IPS-20b (cell line): Measurements from ENCODE around the gene MED13L.

Experiments
- H3K27ac ChIP-seq: one replicate; pipeline ENCODE4 v1.5.1; 2013; ENCODE audit warnings: low read length
- H3K27me3 ChIP-seq: 2 replicates; pipeline ENCODE4 v1.6.1; 2013; ENCODE audit warnings: mild to moderate bottlenecking, low read length, inconsistent platforms; ENCODE audit not compliant: insufficient read depth
- H3K36me3 ChIP-seq: 2 replicates; pipeline ENCODE4 v1.6.1; 2013; ENCODE audit warnings: low read depth, mild to moderate bottlenecking, inconsistent platforms, low read length, moderate library complexity; ENCODE audit not compliant: insufficient read depth
- H3K4me1 ChIP-seq: 2 replicates; pipeline ENCODE4 v1.6.1; 2013; ENCODE audit warnings: mild to moderate bottlenecking, control low read depth, inconsistent platforms, low read length, moderate library complexity; ENCODE audit not compliant: insufficient read depth
- H3K4me3 ChIP-seq: 2 replicates; pipeline ENCODE4 v1.5.1; 2013; ENCODE audit warnings: mild to moderate bottlenecking, low read length, inconsistent platforms
- H3K9ac ChIP-seq: 2 replicates; pipeline ENCODE4 v1.6.1; 2013; ENCODE audit warnings: low read depth, mild to moderate bottlenecking, inconsistent platforms, low read length, moderate library complexity
- H3K9me3 ChIP-seq: 2 replicates; pipeline ENCODE4 v1.6.1; 2013; ENCODE audit warnings: mild to moderate bottlenecking, low read depth, low read length, inconsistent platforms; ENCODE audit not compliant: insufficient read depth

MED13L gene

GRCh38 chr12:116257215-116257614 is 20.3 kb downstream of the MED13L start:
- H3K36me3 ChIP-seq = no peaks in the 10 kb centered on the region
- H3K9me3 ChIP-seq = no peaks in the 10 kb centered on the region
- H3K27ac ChIP-seq = no peak overlapping the region
- no peaks in the 10 kb centered on the region for H3K27me3 ChIP-seq
- H3K4me3 ChIP-seq = no peak overlapping the region
- H3K4me1 ChIP-seq = 0 out of 2 replicates have a peak, but pooled peaks cover 3% of the 10 kb centered on the region
- H3K9ac ChIP-seq = no peak overlapping the region

GRCh38 chr12:116249938-116250337 is 27.6 kb downstream of the MED13L start:
- peaks cover 9% of the 10 kb centered on the region; the same call in 1 of the 2 replicates for H3K9me3 ChIP-seq
- H3K27me3 ChIP-seq = no peaks in the 10 kb centered on the region
- H3K4me1 ChIP-seq = peaks cover 24% of the 10 kb centered on the region
- no peak overlapping the region for H3K9ac ChIP-seq
- H3K4me3 ChIP-seq = no peak overlapping the region
- no peaks in the 10 kb centered on the region for H3K36me3 ChIP-seq
- H3K27ac ChIP-seq = no peak overlapping the region

- Histone ChIP-seq H3K4me3 (no peak overlapping the region), H3K4me1 (peaks cover 31% of the 10 kb centered on the region), H3K36me3 (no peaks in the 10 kb centered on the region), H3K27me3 (no peaks in the 10 kb centered on the region), H3K9ac (no peak overlapping the region), H3K27ac (no peak overlapping the region), H3K9me3 (peaks cover 9% of the 10 kb centered on the region; the same call in 1 of the 2 replicates)
Measured at GRCh38 chr12:116248930-116249329, 28.6 kb downstream of the MED13L start.

- no peaks in the 10 kb centered on the region for H3K36me3 ChIP-seq
- peaks cover 9% of the 10 kb centered on the region; the same call in 1 of the 2 replicates for H3K9me3 ChIP-seq
- H3K9ac ChIP-seq = no peak overlapping the region
- H3K27me3 ChIP-seq = no peaks in the 10 kb centered on the region
- peaks cover 35% of the 10 kb centered on the region for H3K4me1 ChIP-seq
- H3K27ac ChIP-seq = no peak overlapping the region
- no peak overlapping the region for H3K4me3 ChIP-seq
Measured at GRCh38 chr12:116248433-116248832, 29.1 kb downstream of the MED13L start.

GRCh38 chr12:116247377-116247776 is 30.1 kb downstream of the MED13L start:
- Histone ChIP-seq H3K9ac (no peak overlapping the region), H3K27ac (no peak overlapping the region), H3K4me3 (no peak overlapping the region), H3K4me1 (peaks cover 35% of the 10 kb centered on the region), H3K36me3 (no peaks in the 10 kb centered on the region), H3K9me3 (peaks cover 9% of the 10 kb centered on the region; the same call in 1 of the 2 replicates), H3K27me3 (no peaks in the 10 kb centered on the region)

- no peaks in the 10 kb centered on the region for H3K27me3 ChIP-seq
- H3K4me1 ChIP-seq = peaks cover 35% of the 10 kb centered on the region
- H3K27ac ChIP-seq = no peak overlapping the region
Measured at GRCh38 chr12:116246490-116247179, 30.9 kb downstream of the MED13L start.

GRCh38 chr12:116245189-116245588 is 32.3 kb downstream of the MED13L start:
- H3K36me3 ChIP-seq = no peaks in the 10 kb centered on the region
- H3K4me1 ChIP-seq = peaks cover 35% of the 10 kb centered on the region
- peak overlapping the region; percentile 48 for H3K27ac ChIP-seq
- no peak overlapping the region for H3K9ac ChIP-seq
- no peaks in the 10 kb centered on the region for H3K27me3 ChIP-seq
- H3K4me3 ChIP-seq = no peak overlapping the region
- peaks cover 4% of the 10 kb centered on the region; the same call in 1 of the 2 replicates for H3K9me3 ChIP-seq

More at GRCh38 chr12:116246490-116247179, 30.9 kb downstream of the MED13L start:
- Histone ChIP-seq H3K36me3 (no peaks in the 10 kb centered on the region), H3K9me3 (peaks cover 9% of the 10 kb centered on the region; the same call in 1 of the 2 replicates), H3K9ac (no peak overlapping the region), H3K4me3 (no peak overlapping the region)

- H3K27ac ChIP-seq = peak overlapping the region; percentile 48
- H3K36me3 ChIP-seq = no peaks in the 10 kb centered on the region
- H3K4me3 ChIP-seq = peak overlapping the region; percentile 31; the same call in 1 of the 2 replicates
- H3K27me3 ChIP-seq = no peaks in the 10 kb centered on the region
- H3K9ac ChIP-seq = no peak overlapping the region
- H3K4me1 ChIP-seq = peaks cover 35% of the 10 kb centered on the region
- no peaks in the 10 kb centered on the region for H3K9me3 ChIP-seq
Measured at GRCh38 chr12:116244474-116245090, 32.9 kb downstream of the MED13L start.

- Histone ChIP-seq H3K9ac (no peak overlapping the region), H3K4me1 (peaks cover 35% of the 10 kb centered on the region), H3K27me3 (no peaks in the 10 kb centered on the region), H3K27ac (no peak overlapping the region), H3K36me3 (no peaks in the 10 kb centered on the region), H3K9me3 (no peaks in the 10 kb centered on the region), H3K4me3 (peak overlapping the region; percentile 31; the same call in 1 of the 2 replicates)
Measured at GRCh38 chr12:116244001-116244400, 33.5 kb downstream of the MED13L start.

GRCh38 chr12:116242740-116243139 is 34.8 kb downstream of the MED13L start:
- Histone ChIP-seq H3K4me3 (no peak overlapping the region), H3K36me3 (no peaks in the 10 kb centered on the region), H3K9me3 (no peaks in the 10 kb centered on the region), H3K27ac (no peak overlapping the region), H3K4me1 (peaks cover 29% of the 10 kb centered on the region), H3K27me3 (no peaks in the 10 kb centered on the region), H3K9ac (no peak overlapping the region)

- Histone ChIP-seq H3K27ac (no peak overlapping the region), H3K9ac (no peak overlapping the region), H3K36me3 (no peaks in the 10 kb centered on the region), H3K4me1 (peaks cover 24% of the 10 kb centered on the region), H3K9me3 (no peaks in the 10 kb centered on the region), H3K27me3 (no peaks in the 10 kb centered on the region), H3K4me3 (no peak overlapping the region)
Measured at GRCh38 chr12:116241157-116241759, 36.2 kb downstream of the MED13L start.
